ENCODE measurements around the gene ALDH3A2.
"Not testable (repeated sequence)": the region's sequence is repeated elsewhere in the genome, so short reads cannot be mapped to it uniquely, and the experiment has no call there.

Gene ALDH3A2

GRCh38 chr17:19664136-19664820 lies 15.7 kb downstream of the ALDH3A2 start:
- no peak for DNase-seq (ENCODE audit: low read depth in 2 of 2)

GRCh38 chr17:19664821-19665181 lies 16.2 kb downstream of the ALDH3A2 start:
- H3K4me3 ChIP-seq (replicated peaks in 1 of 2; ENCODE audit: low read depth in 2 of 2, low read length in 2 of 2), result no peak overlapping the region
- no peak for DNase-seq (ENCODE audit: low read depth in 2 of 2)
- TF ChIP-seq CTCF (IDR thresholded peaks at IDR 0.05; ENCODE audit: low read depth, low read length), result no peak

More at GRCh38 chr17:19664136-19664820, 15.7 kb downstream of the ALDH3A2 start:
- no peak overlapping the region for H3K4me3 ChIP-seq (replicated peaks in 1 of 2; ENCODE audit: low read depth in 2 of 2, low read length in 2 of 2)
- TF ChIP-seq CTCF (IDR thresholded peaks at IDR 0.05; ENCODE audit: low read depth, low read length), result no peak

- not testable (repeated sequence) for DNase-seq (ENCODE audit: low read depth in 2 of 2); H3K4me3 ChIP-seq (replicated peaks in 1 of 2; ENCODE audit: low read depth in 2 of 2, low read length in 2 of 2)
Measured at GRCh38 chr17:19669680-19670079, 21.1 kb downstream of the ALDH3A2 start.

- TF ChIP-seq CTCF (IDR thresholded peaks at IDR 0.05; ENCODE audit: low read depth, low read length), result no peak
- DNase-seq (ENCODE audit: low read depth in 2 of 2), result no peak
Measured at GRCh38 chr17:19670908-19671307, 22.4 kb downstream of the ALDH3A2 start.

GRCh38 chr17:19671433-19671832 lies 22.9 kb downstream of the ALDH3A2 start:
- H3K4me3 ChIP-seq (replicated peaks in 1 of 2; ENCODE audit: low read depth in 2 of 2, low read length in 2 of 2), result no peak overlapping the region
- peak in 1 of 2 donors; percentile 11 for DNase-seq (ENCODE audit: low read depth in 2 of 2)
- TF ChIP-seq CTCF (IDR thresholded peaks at IDR 0.05; ENCODE audit: low read depth, low read length), result no peak

More at GRCh38 chr17:19670908-19671307, 22.4 kb downstream of the ALDH3A2 start:
- no peak overlapping the region for H3K4me3 ChIP-seq (replicated peaks in 1 of 2; ENCODE audit: low read depth in 2 of 2, low read length in 2 of 2)

GRCh38 chr17:19672009-19672750 lies 23.6 kb downstream of the ALDH3A2 start:
- DNase-seq (ENCODE audit: low read depth in 2 of 2), result peak; percentile 21 to 28
- TF ChIP-seq CTCF (IDR thresholded peaks at IDR 0.05; ENCODE audit: low read depth, low read length), result peak; percentile 3
- H3K4me3 ChIP-seq (replicated peaks in 1 of 2; ENCODE audit: low read depth in 2 of 2, low read length in 2 of 2), result no peak overlapping the region

- H3K4me3 ChIP-seq (replicated peaks in 1 of 2; ENCODE audit: low read depth in 2 of 2, low read length in 2 of 2), result no peak overlapping the region
- DNase-seq (ENCODE audit: low read depth in 2 of 2), result no peak
- TF ChIP-seq CTCF (IDR thresholded peaks at IDR 0.05; ENCODE audit: low read depth, low read length), result no peak
Measured at GRCh38 chr17:19673623-19674022, 25.1 kb downstream of the ALDH3A2 start.
